COR-L47 (cell line): ENCODE measurements around the gene MUC22.
"Not testable (repeated sequence)": the region's sequence is repeated elsewhere in the genome, so short reads cannot be mapped to it uniquely, and the experiment has no call there.

Experiments used
- DNase-seq: peaks from one replicate; lab custom pipeline; 2025; lab: John Stamatoyannopoulos, UW

The MUC22 gene

GRCh38 chr6:31038559-31038958 lies 28.3 kb downstream of the MUC22 start:
- DNase-seq = no peak

GRCh38 chr6:31040801-31041200 lies 30.5 kb downstream of the MUC22 start:
- DNase-seq = no peak

GRCh38 chr6:31041372-31041974 lies 31.2 kb downstream of the MUC22 start:
- no peak for DNase-seq

- peak; percentile 67 for DNase-seq
Observed at GRCh38 chr6:31042806-31043205, 32.5 kb downstream of the MUC22 start.

- DNase-seq = no peak
Observed at GRCh38 chr6:31048099-31048498, 37.8 kb downstream of the MUC22 start.

- no peak for DNase-seq
Observed at GRCh38 chr6:31049518-31049917, 39.2 kb downstream of the MUC22 start.

GRCh38 chr6:31053187-31053586 lies 42.9 kb downstream of the MUC22 start:
- not testable (repeated sequence) for DNase-seq

- DNase-seq = peak; percentile 71
Observed at GRCh38 chr6:31053873-31054272, 43.6 kb downstream of the MUC22 start.

- no peak for DNase-seq
Observed at GRCh38 chr6:31055441-31055840, 45.2 kb downstream of the MUC22 start.

GRCh38 chr6:31057426-31058003 lies 47.2 kb downstream of the MUC22 start:
- no peak for DNase-seq

GRCh38 chr6:31058128-31058894 lies 48.0 kb downstream of the MUC22 start:
- peak; percentile 49 for DNase-seq

GRCh38 chr6:31060145-31060544 lies 49.9 kb downstream of the MUC22 start:
- no peak for DNase-seq

- no peak for DNase-seq
Observed at GRCh38 chr6:31063906-31064435, 53.7 kb downstream of the MUC22 start.

- DNase-seq = no peak
Observed at GRCh38 chr6:31065556-31065955, 55.3 kb downstream of the MUC22 start.

- not testable (repeated sequence) for DNase-seq
Observed at GRCh38 chr6:31067028-31067427, 56.8 kb downstream of the MUC22 start.

- not testable (repeated sequence) for DNase-seq
Observed at GRCh38 chr6:31067891-31068668, 57.8 kb downstream of the MUC22 start.

GRCh38 chr6:31068669-31069340 lies 58.5 kb downstream of the MUC22 start:
- peak; percentile 79 for DNase-seq

GRCh38 chr6:31070711-31071197 lies 60.5 kb downstream of the MUC22 start:
- peak; percentile 38 for DNase-seq

- no peak for DNase-seq
Observed at GRCh38 chr6:31074401-31074800, 64.1 kb downstream of the MUC22 start.

GRCh38 chr6:31075528-31075927 lies 65.3 kb downstream of the MUC22 start:
- DNase-seq = no peak

GRCh38 chr6:31076611-31077010 lies 66.3 kb downstream of the MUC22 start:
- no peak for DNase-seq
